Hepatocyte (in vitro differentiated cells): ENCODE data around the gene RAI1.

Source experiments
- CTCF ChIP-seq: fragments of 200-600 bp; sonication (generic); IDR thresholded peaks from 2 replicates; pipeline ENCODE4 v1.5.1; 2016; ENCODE audit warnings: antibody characterized with exemption, mild to moderate bottlenecking; ENCODE audit not compliant: poor library complexity
- EZH2 ChIP-seq: fragments of 200-600 bp; sonication (generic); IDR thresholded peaks from 2 replicates; pipeline ENCODE4 v1.6.1; 2016; ENCODE audit warnings: antibody characterized with exemption, mild to moderate bottlenecking, borderline replicate concordance
- EZH2phosphoT487 ChIP-seq: fragments of 200-600 bp; sonication (generic); IDR thresholded peaks from one replicate; pipeline ENCODE4 v1.6.1; 2018; ENCODE audit warnings: antibody characterized with exemption, mild to moderate bottlenecking, low read depth, moderate library complexity; ENCODE audit not compliant: unreplicated experiment, severe bottlenecking

DNA sequence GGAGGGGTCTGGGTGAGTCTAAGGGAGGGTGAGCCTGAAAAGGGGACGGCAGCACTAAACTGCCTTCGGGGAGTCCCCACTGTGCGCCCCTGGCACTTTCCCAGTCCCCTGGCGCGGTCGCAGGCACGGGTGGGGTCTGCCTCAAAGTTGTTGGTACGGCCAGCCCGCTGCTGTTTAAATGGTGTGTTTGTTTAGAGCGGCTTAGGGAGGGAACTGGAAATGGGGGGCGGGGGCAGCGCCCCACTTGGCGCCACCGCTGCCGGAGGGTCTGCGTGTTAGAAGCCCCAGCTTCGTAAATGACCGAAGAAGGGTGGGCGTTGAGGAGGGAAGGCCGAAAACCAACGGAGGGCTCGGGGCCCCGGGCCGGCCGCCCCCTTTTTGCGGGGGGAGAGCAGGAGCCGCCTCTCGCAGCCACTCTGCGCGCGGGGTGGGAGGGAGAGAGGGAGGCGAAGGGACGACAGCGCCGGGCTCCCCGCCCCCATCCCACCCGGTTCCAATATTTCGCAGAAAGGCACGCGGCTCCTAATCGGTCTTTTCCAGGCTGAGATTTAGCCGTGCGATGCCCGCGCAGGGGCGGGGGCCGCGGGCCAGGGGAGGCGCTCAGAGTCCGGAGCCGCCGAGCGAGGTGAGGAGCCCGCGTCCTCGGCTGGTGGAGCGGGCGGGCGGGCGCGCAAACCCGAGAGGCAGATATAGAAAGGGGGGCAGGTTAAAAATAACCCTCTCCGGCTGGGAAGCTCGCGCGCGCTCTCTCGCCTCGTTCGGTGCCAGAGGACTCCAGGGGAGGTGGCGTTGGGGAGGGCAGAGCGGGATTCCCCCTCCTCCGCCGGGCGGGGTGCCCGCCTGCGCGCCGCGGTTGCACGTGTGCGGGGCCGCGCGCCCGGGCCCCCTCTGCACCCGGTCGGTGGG lies 100.6 kb downstream of the RAI1 start:
- TF ChIP-seq CTCF (no peak), EZH2 (no peak), EZH2phosphoT487 (no peak)
